Stimulated activated CD4-positive, alpha-beta T cell treated with anti-CD3 and anti-CD28 coated beads, Interleukin-1b, Interleukin-23, amount 100 ng/mL, for 1 hour (primary cell): ENCODE results near the gene COQ8B.
"Not testable (repeated sequence)": the region's sequence is repeated elsewhere in the genome, so short reads cannot be mapped to it uniquely, and the experiment has no call there.

Experiments
- DNase-seq, 2 donors: peaks; one replicate each; pipeline ENCODE4 v3.0.0-alpha.2; 2020; ENCODE audit warnings: low read depth in 2 of 2

COQ8B gene

GRCh38 chr19:40668991-40669614, 47.6 kb downstream of the COQ8B start:
- DNase-seq: no peak

GRCh38 chr19:40667602-40668001, 49.1 kb downstream of the COQ8B start:
- DNase-seq: no peak

DNA sequence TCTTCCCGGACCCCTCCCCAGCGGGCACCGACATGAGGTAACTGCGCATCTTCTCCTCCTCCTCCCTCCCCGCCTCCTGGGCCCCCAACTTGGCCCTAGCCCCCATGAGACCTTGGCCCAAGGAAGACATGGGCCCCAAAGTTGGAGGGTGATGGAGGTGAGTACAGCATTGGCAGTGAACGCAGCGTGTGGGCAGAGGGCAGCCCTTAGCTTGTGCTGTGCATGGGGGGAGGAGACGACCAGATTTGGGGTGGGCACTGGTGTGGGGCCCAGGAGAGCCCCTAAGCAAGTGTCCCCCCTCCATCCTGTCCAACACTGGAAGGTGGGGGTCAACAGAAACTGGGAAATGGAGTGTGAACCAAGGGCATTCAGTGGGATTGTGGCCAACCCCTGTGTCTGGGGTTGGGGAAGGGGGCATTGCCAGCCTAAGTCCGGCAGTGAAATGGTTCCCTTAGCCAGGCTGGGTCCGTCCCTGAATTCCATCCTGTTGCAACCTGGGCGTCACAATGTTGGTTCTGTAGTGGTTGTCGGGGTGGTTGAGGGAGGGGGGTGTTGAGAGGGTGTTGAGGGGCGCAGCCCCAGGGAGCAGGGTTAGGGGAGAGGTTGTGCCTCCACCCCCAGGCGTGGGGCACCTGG, 49.8 kb downstream of the COQ8B start:
- no peak for DNase-seq

GRCh38 chr19:40663695-40664692, 52.7 kb downstream of the COQ8B start:
- no peak for DNase-seq

DNA sequence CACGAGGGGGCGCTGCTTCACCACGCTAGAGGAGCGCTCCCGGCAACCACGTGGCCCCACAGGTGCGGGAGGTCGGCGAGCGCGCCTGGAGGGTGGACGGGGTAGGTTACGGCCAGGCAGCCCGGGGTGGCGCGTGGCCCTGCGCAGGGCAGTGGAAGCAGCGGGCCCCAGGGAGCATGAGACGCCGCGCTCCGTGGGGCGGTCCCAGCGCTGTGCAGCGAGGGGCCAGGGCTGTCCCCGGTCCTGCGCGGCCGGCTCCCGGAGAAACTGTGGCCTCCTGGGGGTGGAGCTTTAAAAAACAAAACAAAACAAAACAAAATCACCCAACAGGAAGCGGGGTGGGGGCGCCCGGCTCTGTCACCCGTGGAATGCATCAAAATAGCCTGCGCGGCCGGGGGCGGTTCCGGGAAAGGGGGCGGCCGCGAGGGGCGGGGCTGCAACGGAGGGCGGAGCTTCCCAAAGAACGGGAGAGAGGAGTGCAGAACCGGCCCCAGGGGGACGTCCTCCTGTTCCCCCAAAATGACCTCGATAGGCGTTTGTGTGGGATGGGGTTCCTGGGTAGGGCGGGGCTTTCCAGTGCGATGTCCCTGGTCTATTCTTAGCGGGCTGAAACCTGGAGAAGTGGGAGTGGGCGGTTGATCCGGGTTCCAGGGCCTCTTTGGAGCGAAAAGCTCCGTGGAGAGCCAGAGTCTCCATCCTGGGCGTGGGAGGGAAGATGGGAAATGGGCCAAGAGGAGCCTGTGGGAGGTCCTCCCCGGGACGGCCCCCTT, 53.6 kb downstream of the COQ8B start:
- peak; percentile 87 to 95 for DNase-seq

DNA sequence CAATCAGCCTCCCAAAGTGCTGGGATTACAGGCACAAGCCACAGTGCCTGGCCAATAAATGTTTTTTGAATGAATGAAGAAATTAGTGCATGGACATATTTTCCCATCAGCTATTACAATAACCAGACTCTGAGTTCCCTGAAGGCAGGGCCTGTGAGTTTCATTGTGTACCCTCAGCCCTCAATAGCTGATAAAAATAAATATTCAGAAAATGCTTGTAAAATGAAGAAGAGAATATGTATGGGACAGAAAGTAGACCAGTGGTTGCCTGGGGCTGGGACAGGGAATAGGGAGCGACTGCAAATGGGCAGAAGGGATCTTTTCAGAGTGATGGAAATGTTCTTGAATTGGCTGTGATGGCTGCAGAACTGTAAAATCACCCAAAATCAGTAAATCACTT, 55.1 kb downstream of the COQ8B start:
- no peak for DNase-seq

DNA sequence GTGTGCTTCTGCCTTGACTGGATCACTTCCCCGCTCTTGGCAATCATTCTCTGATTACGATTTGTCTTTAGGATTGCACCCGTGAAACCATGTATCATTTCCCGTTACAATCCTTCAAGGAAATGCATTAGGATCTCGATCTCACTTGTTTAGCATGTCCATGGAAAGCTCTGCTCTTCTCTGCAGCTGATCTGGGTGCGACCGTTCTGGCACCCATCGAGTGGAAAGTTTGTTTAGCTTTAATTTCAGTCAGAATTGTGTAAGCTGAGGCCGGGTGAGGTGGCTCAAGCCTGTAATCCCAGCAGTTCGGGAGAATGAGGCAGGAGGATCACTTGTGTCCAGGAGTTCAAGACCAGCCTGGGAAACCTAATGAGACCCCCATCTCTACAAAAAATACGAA, 57.1 kb downstream of the COQ8B start:
- no peak for DNase-seq

DNA sequence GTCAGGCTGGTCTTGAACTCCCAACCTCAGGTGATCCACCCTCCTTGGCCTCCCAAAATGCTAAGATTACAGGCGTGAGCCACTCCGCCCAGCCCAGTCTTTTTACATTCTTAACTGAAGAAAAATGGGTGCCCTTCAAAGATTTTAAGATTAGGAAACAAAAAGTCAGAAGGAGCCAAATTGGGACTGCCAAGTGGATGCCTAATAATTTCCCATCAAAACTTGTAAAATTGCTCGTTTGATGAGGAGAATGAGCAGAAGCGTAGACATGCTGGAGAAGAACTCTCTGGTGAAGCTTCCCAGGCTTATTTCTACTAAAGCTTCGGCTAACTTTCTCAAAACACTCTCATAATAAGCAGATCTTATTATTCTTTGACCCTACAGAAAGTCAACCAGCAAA, 57.6 kb downstream of the COQ8B start:
- DNase-seq: no peak

DNA sequence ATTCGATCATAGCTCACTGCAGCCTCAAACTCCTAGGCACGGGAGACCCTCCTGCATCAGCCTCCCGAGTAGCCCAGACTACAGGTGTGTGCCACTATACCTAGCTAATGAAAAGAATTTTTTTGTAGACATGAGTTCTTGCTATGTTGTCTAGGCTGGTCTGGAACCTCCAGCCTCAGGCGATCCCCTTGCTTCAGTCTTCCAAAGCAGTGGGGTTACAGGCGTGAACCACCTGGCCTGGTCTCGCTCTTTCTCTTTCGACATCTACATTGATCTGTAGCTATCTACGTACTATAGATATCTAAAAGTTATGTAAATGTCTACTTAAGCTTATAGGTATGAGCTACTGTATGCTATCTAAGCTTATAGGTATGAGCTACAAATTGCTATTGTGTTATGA, 58.7 kb downstream of the COQ8B start:
- no peak for DNase-seq

- DNase-seq: not testable (repeated sequence)
Measured at GRCh38 chr19:40655684-40656083, 61.0 kb downstream of the COQ8B start.

GRCh38 chr19:40652303-40652702, 64.4 kb downstream of the COQ8B start:
- DNase-seq: not testable (repeated sequence)

DNA sequence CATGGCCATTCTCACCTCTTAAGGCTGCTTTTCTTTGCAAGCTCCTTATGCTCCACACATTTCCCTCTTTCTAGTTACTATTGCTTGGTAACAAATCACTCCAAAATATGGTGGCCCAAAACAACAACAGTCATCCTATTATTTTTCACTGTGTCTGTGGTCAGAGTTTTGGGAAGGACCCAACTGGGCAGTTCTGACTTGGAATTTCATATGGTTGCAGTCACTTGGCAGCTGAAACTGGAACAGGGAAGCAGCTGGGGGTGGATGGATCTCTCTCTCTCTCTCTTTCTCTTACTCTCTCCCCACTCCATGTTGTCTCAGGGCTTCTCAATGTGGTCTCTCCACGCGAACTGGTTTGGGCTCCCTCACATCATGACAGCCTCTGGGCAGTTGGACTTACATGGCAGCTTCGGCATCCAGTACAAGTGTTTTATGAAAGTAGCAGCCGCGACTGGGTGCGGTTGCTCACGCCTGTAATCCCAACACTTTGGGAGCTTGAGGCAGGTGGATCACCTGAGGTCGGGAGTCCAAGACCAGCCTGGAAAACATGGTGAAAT, 65.9 kb downstream of the COQ8B start:
- no peak for DNase-seq

DNA sequence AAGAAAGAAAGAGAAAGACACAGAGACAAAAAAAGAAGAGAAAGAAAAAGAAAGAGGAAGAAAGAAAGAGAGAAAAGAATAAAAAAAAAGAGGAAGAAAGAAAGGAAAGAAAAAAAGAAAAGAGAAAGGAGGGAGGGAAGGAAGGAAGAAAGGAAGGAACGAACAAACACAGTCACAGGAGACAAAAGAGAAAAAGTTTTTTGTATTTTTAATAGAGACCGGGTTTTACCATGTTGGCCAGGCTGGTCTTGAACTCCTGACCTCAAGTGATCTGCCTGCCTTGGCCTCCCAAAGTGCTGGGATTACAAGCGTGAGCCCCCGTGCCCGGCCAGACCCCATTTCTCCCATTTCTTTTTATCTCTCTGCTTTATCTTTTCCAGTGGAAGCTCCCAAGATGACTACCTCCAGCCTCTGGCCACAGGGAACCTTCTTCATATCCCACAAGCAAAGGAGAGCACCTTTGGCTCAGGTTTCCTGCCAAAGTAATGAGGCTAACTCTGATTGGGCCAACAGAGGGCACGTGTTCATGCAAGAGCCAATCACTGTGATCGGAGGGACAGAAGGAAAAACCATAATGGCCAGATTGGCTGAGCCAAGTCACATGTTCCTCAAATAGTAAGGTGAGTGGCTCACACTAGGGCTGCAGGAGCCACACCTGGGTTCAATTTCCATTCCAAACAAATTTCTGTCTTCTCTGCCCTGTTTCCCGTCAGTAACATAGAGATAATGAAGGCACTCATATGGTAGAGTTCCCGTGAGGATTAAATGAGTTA, 66.6 kb downstream of the COQ8B start:
- DNase-seq: not testable (repeated sequence)

GRCh38 chr19:40646743-40647254, 69.9 kb downstream of the COQ8B start:
- no peak for DNase-seq

GRCh38 chr19:40642757-40643305, 73.9 kb downstream of the COQ8B start:
- DNase-seq: no peak

GRCh38 chr19:40642051-40642706, 74.5 kb downstream of the COQ8B start:
- DNase-seq: no peak
